GM19397 (cell line): Measurements from ENCODE around the gene GLG1.
"Not testable (repeated sequence)": the region's sequence is repeated elsewhere in the genome, so short reads cannot be mapped to it uniquely, and the experiment has no call there.

Source experiments
- ATAC-seq: cut with Tn5 transposase; IDR thresholded peaks from one replicate; pipeline ENCODE4 v1.9.1; 2021; ENCODE audit warnings: mild to moderate bottlenecking, moderate library complexity; ENCODE audit not compliant: unreplicated experiment

Gene GLG1

DNA sequence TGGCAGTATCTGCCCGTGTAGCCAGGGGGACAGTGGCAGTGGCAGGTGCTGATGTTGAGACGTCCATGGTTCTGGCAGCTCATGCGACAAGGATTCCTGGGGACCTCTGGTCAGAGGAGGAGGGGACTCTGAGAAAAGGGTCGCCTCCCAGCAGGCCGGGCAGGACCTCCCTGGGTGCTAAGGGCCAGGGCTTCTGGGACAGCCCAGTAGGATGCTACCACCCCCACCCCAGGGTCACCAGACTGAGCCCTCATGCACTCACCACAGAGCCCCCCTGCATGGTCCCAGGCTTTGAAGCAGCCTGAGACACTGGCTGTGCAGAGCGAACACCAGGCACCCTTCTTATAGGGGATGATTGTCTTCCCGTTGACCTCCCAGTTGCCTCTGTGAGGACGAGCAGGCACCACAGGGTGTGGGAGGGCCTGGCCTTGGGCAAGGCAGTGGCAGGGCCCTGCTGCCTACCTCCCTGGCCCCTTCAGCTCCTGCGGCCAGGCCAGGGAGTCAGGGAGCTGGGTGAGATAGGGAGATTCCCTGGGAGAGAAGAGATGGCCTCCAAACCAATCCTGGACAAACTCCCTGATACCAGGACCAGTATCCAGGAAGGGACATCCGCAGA lies 194.0 kb downstream of the GLG1 start:
- not testable (repeated sequence) for ATAC-seq

DNA sequence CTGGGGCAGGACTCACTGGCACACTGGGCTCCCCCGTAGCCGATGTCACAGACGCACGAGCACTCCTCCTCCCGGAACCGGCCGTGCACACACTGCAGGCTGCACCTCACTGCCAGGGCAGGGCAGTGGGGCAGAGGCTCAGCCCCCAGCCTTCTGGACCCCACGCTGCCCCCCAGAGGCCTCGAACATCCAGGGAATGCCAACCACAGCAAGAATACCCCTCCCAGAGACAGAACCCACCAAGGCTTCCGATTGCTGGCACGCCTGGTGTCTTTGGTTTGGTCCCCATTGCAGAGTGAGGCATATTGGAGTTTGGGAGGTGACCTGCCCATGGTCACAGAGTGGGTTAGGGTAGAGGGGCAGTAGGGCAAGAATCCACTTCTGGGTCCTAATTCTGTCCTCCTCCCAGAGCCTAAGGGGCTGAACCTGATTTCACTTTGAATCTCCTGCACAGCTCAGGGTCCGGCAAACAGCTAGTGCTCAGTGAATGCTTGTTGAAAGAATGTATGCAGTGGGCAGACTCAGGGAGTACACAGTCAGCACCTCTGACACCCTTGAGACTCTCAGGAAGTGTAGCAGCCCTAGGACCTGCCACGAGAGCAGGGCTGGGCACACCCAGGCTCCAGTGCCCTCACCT lies 194.7 kb downstream of the GLG1 start:
- ATAC-seq = not testable (repeated sequence)

DNA sequence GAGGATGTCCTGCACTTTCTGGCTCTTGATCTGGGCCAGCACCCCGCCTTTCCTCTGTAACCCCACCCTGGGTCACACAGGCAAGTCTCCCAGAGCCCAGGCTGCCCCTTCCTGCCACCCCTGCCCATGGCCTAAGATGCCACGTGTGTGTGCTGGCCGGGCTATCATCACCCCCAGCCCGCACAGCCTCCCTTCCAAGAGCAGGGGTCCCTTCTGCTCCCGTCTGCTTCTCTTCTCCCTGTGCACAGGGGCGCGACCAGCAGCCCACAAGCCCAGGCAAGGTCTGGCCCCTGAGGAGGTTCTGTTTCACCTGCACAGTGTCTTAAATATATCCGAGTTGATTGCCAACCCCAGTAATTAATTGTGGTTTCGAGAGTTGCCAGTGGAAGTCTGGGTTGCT lies 195.9 kb downstream of the GLG1 start:
- not testable (repeated sequence) for ATAC-seq

DNA sequence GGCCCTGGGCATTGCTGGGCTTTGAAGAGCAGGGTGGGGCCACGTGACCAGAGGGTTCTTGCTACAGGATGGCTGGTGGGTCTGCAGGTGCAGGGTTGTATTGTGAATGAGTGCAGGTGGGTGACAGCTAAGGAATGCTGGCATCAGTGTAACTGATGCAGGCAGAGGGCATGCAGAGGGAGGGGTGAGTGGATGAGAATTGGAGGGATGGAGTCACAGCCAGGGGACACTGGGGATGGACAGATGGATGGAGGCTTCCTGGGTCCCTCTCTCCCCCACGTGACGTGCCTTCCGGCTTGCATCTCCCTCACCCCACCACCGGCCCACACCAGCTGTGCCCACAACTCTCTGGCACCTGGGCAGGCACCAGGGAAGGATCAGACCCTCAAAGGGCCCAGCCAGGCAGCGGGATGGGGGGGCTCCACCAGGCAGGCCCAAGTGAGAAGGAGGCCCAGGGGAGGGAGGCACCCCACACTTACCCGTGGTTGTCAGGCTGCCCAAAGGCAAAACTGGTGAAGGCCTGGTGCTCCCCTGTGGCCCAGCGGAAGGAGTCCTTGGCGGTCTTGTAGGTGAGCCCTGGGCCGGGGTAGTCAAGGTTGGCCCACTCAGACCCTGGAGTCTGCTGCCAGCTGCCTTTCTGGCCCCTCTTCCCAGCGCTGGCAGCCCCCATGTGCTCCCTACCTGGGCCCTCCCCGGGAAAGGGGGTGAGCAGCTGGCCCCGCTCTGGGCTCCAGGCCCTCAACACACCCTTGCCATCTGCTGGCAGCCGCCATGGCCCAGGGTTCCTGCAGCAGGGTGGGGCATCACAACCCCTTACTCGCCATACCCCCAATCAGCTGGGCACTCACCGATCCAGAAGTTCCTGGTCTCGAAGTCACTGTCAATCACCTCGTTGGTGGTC lies 196.6 kb downstream of the GLG1 start:
- not testable (repeated sequence) for ATAC-seq

DNA sequence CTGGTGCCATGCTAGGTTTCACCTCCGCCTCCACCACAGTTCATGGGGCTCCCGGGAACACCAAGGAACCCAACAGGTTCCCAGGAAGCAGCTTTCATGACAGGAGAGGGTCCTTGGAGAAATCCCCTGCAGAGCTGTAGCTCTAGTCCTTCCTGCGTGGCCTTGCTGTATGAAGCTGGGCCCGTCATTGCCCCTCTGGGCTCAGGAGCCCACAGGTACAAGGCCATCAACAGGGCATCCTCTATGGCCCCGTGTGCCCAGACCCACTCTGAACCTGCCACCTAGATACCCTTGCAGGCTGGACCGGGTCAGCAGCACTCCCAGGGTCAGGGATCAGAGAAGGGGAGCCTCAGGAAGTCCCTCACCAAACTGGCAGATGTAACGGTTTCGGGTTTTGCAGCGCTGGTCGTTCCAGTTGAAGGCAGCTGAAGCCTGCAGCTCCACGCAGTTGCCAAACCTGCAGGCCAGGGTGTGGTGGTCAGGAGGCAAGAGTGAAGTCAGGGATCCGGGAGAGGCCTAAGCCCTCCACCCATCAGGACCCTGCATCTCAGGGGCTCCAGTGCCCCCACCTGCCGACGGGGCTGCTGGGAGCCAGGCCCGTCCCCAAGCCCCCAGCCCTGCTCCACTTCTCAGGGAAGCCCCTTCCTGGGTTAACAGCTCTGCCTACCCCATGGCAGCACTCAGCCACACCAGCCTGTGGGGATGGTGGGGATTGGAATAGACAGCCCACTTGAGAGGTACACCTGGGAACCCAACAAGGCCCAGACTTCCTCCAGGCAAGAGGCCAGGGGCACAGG lies 197.5 kb downstream of the GLG1 start:
- ATAC-seq = not testable (repeated sequence)

DNA sequence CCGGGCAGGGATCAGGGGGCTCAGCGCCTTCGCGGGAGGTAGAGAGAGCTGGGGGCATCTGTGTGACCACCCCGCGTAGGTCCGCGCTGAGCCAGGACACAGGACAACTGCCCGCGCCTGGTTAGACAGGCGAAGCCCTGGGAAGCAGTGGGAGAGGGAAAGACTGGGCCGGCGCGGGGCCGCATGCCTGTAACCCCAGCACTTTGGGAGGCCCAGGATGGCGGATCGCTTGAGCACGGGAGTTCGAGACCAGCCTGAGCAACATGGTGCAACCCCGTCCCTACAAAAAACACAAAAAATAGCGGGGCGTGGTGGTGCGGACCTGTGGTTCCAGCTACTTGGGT lies 199.6 kb downstream of the GLG1 start:
- not testable (repeated sequence) for ATAC-seq

DNA sequence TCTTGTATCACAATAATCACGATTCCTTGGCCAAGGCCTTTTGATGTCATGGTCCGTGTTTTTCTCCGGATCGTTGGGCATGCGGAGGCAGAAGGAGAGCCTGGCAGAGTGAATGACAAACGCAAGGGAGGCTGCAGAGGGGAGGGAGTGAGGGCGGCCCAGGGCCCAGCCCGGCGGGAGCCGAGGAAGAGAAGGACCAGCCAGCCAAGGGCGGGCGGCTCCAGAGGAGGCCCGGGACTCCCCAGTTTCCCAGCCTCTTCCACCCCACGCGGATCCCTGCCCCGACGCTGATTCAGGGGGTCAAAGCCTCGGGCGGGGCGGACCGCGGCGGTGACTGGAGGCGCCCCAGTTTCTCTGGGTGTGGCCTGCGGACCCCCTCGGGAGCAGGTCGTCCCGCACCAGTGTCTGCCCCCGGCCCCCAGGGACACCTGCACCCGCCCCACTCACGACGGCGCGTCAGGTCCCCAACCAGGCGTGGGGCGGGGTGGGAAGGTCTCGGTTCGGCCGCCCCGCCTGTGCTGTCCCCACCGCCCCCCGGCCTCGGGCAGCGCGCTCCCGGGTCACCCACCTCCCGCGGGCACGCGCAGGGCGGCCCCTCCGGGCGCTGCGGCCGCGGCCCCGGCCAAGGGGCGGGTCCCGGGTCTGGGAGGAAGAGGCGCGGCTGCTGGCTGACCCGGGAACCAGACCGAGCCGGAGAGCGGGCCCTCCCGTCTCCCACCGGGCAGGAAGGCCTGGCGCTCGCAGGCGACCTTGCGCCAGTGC lies 200.1 kb downstream of the GLG1 start:
- ATAC-seq = not testable (repeated sequence)

DNA sequence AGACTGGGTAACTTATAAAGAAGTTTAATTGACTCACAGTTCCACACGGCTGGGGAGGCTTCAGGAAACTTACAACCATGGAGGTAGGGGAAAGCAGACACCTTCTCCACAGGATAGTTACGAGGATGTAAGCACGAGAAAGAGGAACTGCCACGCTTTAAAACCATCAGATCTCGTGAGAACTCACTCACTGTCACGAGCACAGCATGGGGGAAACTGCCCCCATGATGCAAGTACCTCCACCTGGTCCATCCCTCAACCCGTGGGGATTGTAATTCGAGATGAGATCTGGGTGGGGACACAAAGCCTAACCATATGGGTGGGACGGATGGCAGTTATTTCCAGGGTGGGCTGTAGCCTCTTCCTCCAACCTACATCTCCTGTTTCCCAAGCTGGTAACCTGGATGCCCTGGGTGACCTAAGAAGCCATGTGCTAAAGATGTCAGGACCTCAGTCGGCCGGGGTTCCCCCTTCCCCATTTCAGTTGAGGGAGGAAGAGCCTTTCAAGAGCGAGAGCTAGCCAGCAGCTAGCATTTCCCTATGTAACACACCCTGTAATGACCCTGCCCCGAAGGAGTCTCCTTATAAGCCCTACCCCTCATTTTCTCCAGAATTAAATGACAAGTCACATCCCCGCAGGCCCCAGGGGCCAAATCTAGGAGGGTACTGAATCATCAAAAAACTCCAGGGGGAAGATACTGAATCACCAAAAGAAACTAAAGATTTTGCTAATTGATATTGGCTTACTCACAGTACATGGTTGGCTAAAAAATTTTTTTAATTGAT lies 202.6 kb downstream of the GLG1 start:
- not testable (repeated sequence) for ATAC-seq

DNA sequence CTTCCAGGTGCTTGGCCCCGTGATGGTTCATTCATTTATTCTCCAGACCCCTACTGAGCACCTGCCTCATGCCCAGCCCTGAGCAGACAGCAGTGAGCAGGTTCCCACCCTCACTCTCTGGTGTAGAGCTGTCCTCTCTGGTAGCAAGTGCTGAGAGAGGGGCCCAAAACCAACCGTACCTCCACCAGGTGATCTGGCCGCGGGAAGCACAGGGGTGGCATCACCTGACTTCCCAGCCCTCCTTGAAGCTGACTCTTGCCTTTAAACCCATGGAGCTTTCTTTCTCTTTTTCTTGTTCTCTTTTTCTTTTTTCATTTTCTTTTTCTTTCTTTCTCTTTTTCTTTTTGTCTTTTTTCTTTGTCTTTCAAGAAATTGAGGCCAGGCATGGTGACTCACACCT lies 206.7 kb downstream of the GLG1 start:
- not testable (repeated sequence) for ATAC-seq

DNA sequence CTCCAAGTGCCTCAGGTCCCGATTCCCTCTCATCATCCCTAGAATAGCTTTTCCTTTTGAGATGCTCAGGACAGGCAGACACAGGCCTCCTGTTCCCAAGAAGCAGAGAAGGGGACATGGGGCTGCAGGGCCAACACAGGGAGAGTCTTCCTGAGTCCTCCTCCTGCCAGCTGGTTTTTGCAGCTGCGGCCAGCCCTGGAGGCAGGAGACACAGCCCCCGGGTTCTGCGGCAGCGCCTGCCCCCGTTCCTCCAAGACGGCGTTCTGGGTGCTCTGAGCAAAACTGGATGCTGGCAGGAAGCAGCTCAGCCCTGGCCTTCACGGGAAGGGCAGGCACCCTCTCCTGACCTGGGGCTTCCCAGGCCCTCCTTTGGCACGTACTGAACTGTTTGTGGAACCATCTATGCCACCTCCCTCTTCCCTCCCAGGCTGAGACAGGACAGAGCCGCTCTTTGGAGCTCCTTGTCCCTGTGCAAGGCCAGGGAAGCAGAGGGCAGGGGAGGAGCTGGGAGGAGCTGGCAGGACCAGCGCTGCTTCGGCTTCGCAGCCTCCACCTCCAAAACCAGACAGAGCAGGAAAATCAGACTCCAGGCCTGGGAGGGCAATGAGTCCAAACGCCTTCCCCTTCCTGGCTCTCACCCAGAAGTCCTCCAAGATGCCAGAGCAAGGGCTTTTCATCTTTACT lies 208.6 kb downstream of the GLG1 start:
- ATAC-seq = not testable (repeated sequence)
